H9 (cell line): Measurements from ENCODE around the gene TMEM190. TPM values are rescaled to one million over a fixed set of nuclear protein-coding genes. Genes with fewer than 3 reads are reported as not detected.

Experiments
- DNase-seq: peaks from one replicate; pipeline ENCODE4 v3.0.0-alpha.2; 2017
- H2AFZ ChIP-seq: one replicate; pipeline ENCODE4 v1.6.1; 2013; ENCODE audit warnings: mild to moderate bottlenecking, low read length, control low read depth, moderate library complexity
- H2AK5ac ChIP-seq: 2 replicates; pipeline ENCODE4 v1.6.1; 2013; ENCODE audit warnings: low read length, control low read depth, mixed read lengths; ENCODE audit not compliant: insufficient read length
- H2BK120ac ChIP-seq: one replicate; pipeline ENCODE4 v1.6.1; 2013; ENCODE audit warnings: low read depth, mild to moderate bottlenecking, low read length, control low read depth, inconsistent platforms; ENCODE audit not compliant: poor library complexity, severe bottlenecking
- H2BK12ac ChIP-seq: 2 replicates; pipeline ENCODE4 v1.6.1; 2013; ENCODE audit warnings: low read length, control low read depth, mixed read lengths, low read depth; ENCODE audit not compliant: insufficient read length
- H2BK15ac ChIP-seq: 2 replicates; pipeline ENCODE4 v1.6.1; 2013; ENCODE audit warnings: low read depth, low read length, control low read depth
- H2BK20ac ChIP-seq: one replicate; pipeline ENCODE4 v1.6.1; 2013; ENCODE audit warnings: low read depth, mild to moderate bottlenecking, low read length, control low read depth, inconsistent platforms; ENCODE audit not compliant: poor library complexity, severe bottlenecking
- H2BK5ac ChIP-seq: 2 replicates; pipeline ENCODE4 v1.6.1; 2013; ENCODE audit warnings: low read length, control low read depth, mixed read lengths; ENCODE audit not compliant: insufficient read length
- H3K14ac ChIP-seq: 2 replicates; pipeline ENCODE4 v1.6.1; 2013; ENCODE audit warnings: low read length, control low read depth; ENCODE audit not compliant: insufficient read depth
- H3K18ac ChIP-seq: 2 replicates; pipeline ENCODE4 v1.6.1; 2013; ENCODE audit warnings: low read depth, mild to moderate bottlenecking, mixed read lengths, low read length, control low read depth; ENCODE audit not compliant: insufficient read length
- H3K23ac ChIP-seq: 2 replicates; pipeline ENCODE4 v1.6.1; 2013; ENCODE audit warnings: low read length, control low read depth, mixed read lengths, low read depth; ENCODE audit not compliant: insufficient read length
- H3K23me2 ChIP-seq: 2 replicates; pipeline ENCODE4 v1.6.1; 2013; ENCODE audit warnings: low read depth, mild to moderate bottlenecking, mixed read lengths, low read length, control low read depth; ENCODE audit not compliant: insufficient read length, poor library complexity, severe bottlenecking
- H3K27ac ChIP-seq: 2 replicates; pipeline ENCODE4 v1.5.1; 2013; ENCODE audit warnings: low read length, control low read depth, mixed read lengths, low read depth; ENCODE audit not compliant: insufficient read length
- H3K27me3 ChIP-seq: 2 replicates; pipeline ENCODE4 v1.6.1; 2013; ENCODE audit warnings: low read length, control low read depth, inconsistent platforms; ENCODE audit not compliant: insufficient read depth
- H3K4ac ChIP-seq: 2 replicates; pipeline ENCODE4 v1.6.1; 2013; ENCODE audit warnings: low read depth, mild to moderate bottlenecking, control low read depth, inconsistent platforms, low read length, moderate library complexity
- H3K4me1 ChIP-seq: 2 replicates; pipeline ENCODE4 v1.6.1; 2013; ENCODE audit warnings: low read length, control low read depth, inconsistent platforms; ENCODE audit not compliant: insufficient read depth
- H3K4me2 ChIP-seq: 2 replicates; pipeline ENCODE4 v1.6.1; 2013; ENCODE audit warnings: low read length, control low read depth, mixed read lengths; ENCODE audit not compliant: insufficient read length, insufficient read depth
- H3K56ac ChIP-seq: 2 replicates; pipeline ENCODE4 v1.6.1; 2013; ENCODE audit warnings: low read depth, mild to moderate bottlenecking, mixed read lengths, low read length, control low read depth; ENCODE audit not compliant: insufficient read length
- H3K79me1 ChIP-seq: 2 replicates; pipeline ENCODE4 v1.6.1; 2013; ENCODE audit warnings: low read depth, mild to moderate bottlenecking, moderate library complexity, low read length, control low read depth, inconsistent platforms; ENCODE audit not compliant: insufficient read depth, poor library complexity, severe bottlenecking
- H3K79me2 ChIP-seq: 2 replicates; pipeline ENCODE4 v1.6.1; 2013; ENCODE audit warnings: low read length, control low read depth, inconsistent platforms; ENCODE audit not compliant: insufficient read depth
- H3K9ac ChIP-seq: 2 replicates; pipeline ENCODE4 v1.6.1; 2013; ENCODE audit warnings: low read length, control low read depth, mixed read lengths; ENCODE audit not compliant: insufficient read length; ENCODE audit errors: extremely low read depth
- H3K9me3 ChIP-seq: one replicate; pipeline ENCODE4 v1.6.1; 2013; ENCODE audit warnings: low read depth, low read length, inconsistent platforms; ENCODE audit not compliant: control insufficient read depth
- H3T11ph ChIP-seq: one replicate; pipeline ENCODE4 v1.6.1; 2013; ENCODE audit warnings: mild to moderate bottlenecking, low read length, control low read depth, inconsistent platforms
- H4K20me1 ChIP-seq: one replicate; pipeline ENCODE4 v1.6.1; 2013; ENCODE audit not compliant: control insufficient read depth, insufficient read length, insufficient read depth
- H4K5ac ChIP-seq: 2 replicates; pipeline ENCODE4 v1.6.1; 2013; ENCODE audit warnings: low read depth, mild to moderate bottlenecking, mixed read lengths, low read length, control low read depth; ENCODE audit not compliant: insufficient read length
- H4K8ac ChIP-seq: replicated peaks from 2 replicates; pipeline ENCODE4 v1.6.1; 2013; ENCODE audit warnings: low read length, control low read depth, mixed read lengths, low read depth; ENCODE audit not compliant: insufficient read length
- H4K91ac ChIP-seq: 2 replicates; pipeline ENCODE4 v1.6.1; 2013; ENCODE audit warnings: low read depth, mild to moderate bottlenecking, moderate library complexity, mixed read lengths, low read length, control low read depth; ENCODE audit not compliant: insufficient read length
- H3K27ac Mint-ChIP-seq, 3 experiments: 2 replicates in 2 of 3; 3 replicates in 1 of 3; pipeline ENCODE4 v1.8.0; 2020 to 2021; ENCODE audit warnings: mixed read lengths in 3 of 3, mild to moderate bottlenecking in 1 of 3, moderate library complexity in 1 of 3
- H3K27me3 Mint-ChIP-seq: 2 replicates; pipeline ENCODE4 v1.8.0; 2021; ENCODE audit warnings: low read depth, mild to moderate bottlenecking, moderate library complexity, mixed read lengths
- H3K36me3 Mint-ChIP-seq, 3 experiments: 2 replicates in 2 of 3; 3 replicates in 1 of 3; pipeline ENCODE4 v1.8.0; 2020 to 2021; ENCODE audit warnings: low read depth in 3 of 3, mixed read lengths in 3 of 3; ENCODE audit not compliant: insufficient read depth in 1 of 3
- H3K4me1 Mint-ChIP-seq, 2 experiments: 2 replicates each; pipeline ENCODE4 v1.8.0; 2020; ENCODE audit warnings: mixed read lengths in 2 of 2
- H3K4me3 Mint-ChIP-seq, 2 experiments: 2 replicates in 1 of 2; 3 replicates in 1 of 2; pipeline ENCODE4 v1.8.0; 2020 to 2021; ENCODE audit warnings: mild to moderate bottlenecking in 2 of 2, mixed read lengths in 2 of 2, moderate library complexity in 1 of 2
- H3K9me3 Mint-ChIP-seq, 2 experiments: 2 replicates in 1 of 2; 3 replicates in 1 of 2; pipeline ENCODE4 v1.8.0; 2020; ENCODE audit warnings: mild to moderate bottlenecking in 2 of 2, mixed read lengths in 2 of 2, moderate library complexity in 1 of 2
- CTCF ChIP-seq: fragments of 200-600 bp; sonication (generic); conservative IDR thresholded peaks from 3 replicates; pipeline ENCODE4 v1.8.0; 2021; ENCODE audit warnings: antibody characterized with exemption, mild to moderate bottlenecking
- WGBS: extraction: QIAGEN DNeasy Blood & Tissue Kit; methylation state at CpG from one replicate; pipeline ENCODE4 v1.1.7; 2013; ENCODE audit warnings: missing lambda C conversion rate, low lambda C conversion rate, mixed read lengths; ENCODE audit not compliant: insufficient read length; ENCODE audit errors: extremely low coverage; 5-methylcytosine and 5-hydroxymethylcytosine counted together
- total RNA-seq: library from RNA; stranded (reverse); gene quantifications from 2 replicates; pipeline ENCODE4 v1.2.1, GENCODE V29; 2021

Gene TMEM190
- total RNA-seq, 1 experiment from 2014 or later: 1.5 TPM

- no peak overlapping the region for H2BK5ac ChIP-seq
- DNase-seq: no peak
- H4K20me1 ChIP-seq: no peaks in the 10 kb centered on the region
- H3K27me3 Mint-ChIP-seq: peaks cover 62% of the 10 kb centered on the region
- WGBS: no CpG with 5 or more reads among the region's 6 CpGs
- H3K56ac ChIP-seq: no peak overlapping the region
- H3K14ac ChIP-seq: no peak overlapping the region
- H2BK12ac ChIP-seq: no peak overlapping the region
- H4K8ac ChIP-seq: no peak overlapping the region
- H3K4me1 Mint-ChIP-seq: peaks cover 59 to 63% of the 10 kb centered on the region in 2 experiments
- peaks cover 2% of the 10 kb centered on the region; the same call in 1 of the 2 replicates for H3K4me1 ChIP-seq
- H3K4ac ChIP-seq: no peak overlapping the region
- no peak overlapping the region for H3K27ac ChIP-seq
- no peak overlapping the region for H3K9ac ChIP-seq
- H4K5ac ChIP-seq: no peak overlapping the region
- peaks cover 2 to 36% (median 11%) of the 10 kb centered on the region in 3 experiments; a peak in 6 of 7 replicates for H3K36me3 Mint-ChIP-seq
- H2AK5ac ChIP-seq: no peak overlapping the region
- H3T11ph ChIP-seq: no peak overlapping the region
- H3K4me3 Mint-ChIP-seq: peak overlapping the region in 1 of 2 experiments; percentile 24; a peak in 2 of 5 replicates
- no peak for TF ChIP-seq CTCF
- H3K27ac Mint-ChIP-seq: no peak overlapping the region
- H3K23ac ChIP-seq: no peak overlapping the region
- no peak overlapping the region for H3K18ac ChIP-seq
- peaks cover 9% of the 10 kb centered on the region for H3K23me2 ChIP-seq
- H2BK20ac ChIP-seq: no peak overlapping the region
- H3K79me1 ChIP-seq: no peaks in the 10 kb centered on the region
- no peaks in the 10 kb centered on the region for H3K79me2 ChIP-seq
- no peak overlapping the region for H2BK120ac ChIP-seq
- no peaks in the 10 kb centered on the region; a peak in 1 of 5 replicates for H3K9me3 Mint-ChIP-seq
- H3K4me2 ChIP-seq: no peak overlapping the region
- no peak overlapping the region for H2BK15ac ChIP-seq
- H3K27me3 ChIP-seq: peaks cover 16% of the 10 kb centered on the region; the same call in 1 of the 2 replicates
- no peak overlapping the region for H2AFZ ChIP-seq
- no peaks in the 10 kb centered on the region for H3K9me3 ChIP-seq
- no peak overlapping the region for H4K91ac ChIP-seq
Measured at GRCh38 chr19:55352040-55352439, 24.6 kb upstream of the TMEM190 start.
